GM13976 (cell line): ENCODE results near the gene GP2.

Experiments
- DNase-seq: peaks from one replicate; pipeline ENCODE4 v3.0.0; 2012; ENCODE audit warnings: low spot score
- in situ Hi-C: fragments of 300-500 bp; cut with MboI; formaldehyde crosslinking; loops from one replicate; pipeline ENCODE4 v1.12.0; 2022; ENCODE audit warnings: low sequenced_read_pairs, mixed read lengths, inconsistent platforms; ENCODE audit not compliant: unreplicated experiment
- TF ChIP-seq, protein P1 (sequence below): IDR thresholded peaks from 2 replicates; pipeline ENCODE4 v1.5.1; 2012; ENCODE audit warnings: borderline replicate concordance, mild to moderate bottlenecking; ENCODE audit not compliant: insufficient read depth; ENCODE audit errors: extremely low read depth, missing control alignments, control extremely low read depth

GP2 gene

DNA sequence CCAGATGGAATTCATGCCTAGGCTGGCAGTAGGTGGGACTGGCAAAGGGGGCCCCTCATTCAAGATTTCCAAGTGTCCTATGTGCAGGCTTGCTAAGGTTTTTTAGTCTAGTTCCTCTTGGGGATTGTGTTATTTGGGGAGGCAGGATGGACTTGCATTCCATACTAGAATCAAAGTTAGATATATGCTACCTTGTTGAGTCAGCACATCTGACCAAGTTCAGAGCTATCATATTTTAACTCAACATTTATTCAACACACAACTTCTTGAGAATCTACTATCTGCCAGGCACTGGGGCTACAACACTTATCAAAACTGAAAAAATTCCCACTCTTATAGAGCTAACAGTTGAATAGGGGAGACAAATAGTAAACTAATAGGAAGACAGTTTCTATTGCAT lies 6.7 kb downstream of the GP2 start:
- DNase-seq: no peak
- TF ChIP-seq, protein P1, sequence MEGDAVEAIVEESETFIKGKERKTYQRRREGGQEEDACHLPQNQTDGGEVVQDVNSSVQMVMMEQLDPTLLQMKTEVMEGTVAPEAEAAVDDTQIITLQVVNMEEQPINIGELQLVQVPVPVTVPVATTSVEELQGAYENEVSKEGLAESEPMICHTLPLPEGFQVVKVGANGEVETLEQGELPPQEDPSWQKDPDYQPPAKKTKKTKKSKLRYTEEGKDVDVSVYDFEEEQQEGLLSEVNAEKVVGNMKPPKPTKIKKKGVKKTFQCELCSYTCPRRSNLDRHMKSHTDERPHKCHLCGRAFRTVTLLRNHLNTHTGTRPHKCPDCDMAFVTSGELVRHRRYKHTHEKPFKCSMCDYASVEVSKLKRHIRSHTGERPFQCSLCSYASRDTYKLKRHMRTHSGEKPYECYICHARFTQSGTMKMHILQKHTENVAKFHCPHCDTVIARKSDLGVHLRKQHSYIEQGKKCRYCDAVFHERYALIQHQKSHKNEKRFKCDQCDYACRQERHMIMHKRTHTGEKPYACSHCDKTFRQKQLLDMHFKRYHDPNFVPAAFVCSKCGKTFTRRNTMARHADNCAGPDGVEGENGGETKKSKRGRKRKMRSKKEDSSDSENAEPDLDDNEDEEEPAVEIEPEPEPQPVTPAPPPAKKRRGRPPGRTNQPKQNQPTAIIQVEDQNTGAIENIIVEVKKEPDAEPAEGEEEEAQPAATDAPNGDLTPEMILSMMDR: no peak
- in situ Hi-C loops: no loop called here

DNA sequence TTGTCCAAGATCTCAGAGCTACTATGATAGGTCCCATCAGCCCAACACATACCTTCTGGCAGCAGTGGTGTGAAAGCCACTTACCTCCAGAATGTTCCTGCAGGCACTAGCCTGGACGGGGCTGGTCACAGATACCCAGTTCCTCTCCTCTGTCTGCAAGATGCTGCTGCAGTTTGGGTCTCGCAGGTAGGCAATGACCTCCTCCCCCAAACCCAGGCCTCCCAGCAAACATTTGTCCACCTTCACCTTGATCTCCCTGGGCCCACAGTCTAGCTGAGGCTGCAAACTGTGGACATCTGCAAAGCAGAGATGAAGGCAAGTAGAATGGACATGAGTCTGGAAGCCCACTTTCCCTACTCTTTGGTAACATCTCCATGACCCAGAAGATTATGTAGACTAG lies 7.1 kb downstream of the GP2 start:
- TF ChIP-seq, protein P1: no peak
- in situ Hi-C loops: no loop called here
- DNase-seq: no peak

DNA sequence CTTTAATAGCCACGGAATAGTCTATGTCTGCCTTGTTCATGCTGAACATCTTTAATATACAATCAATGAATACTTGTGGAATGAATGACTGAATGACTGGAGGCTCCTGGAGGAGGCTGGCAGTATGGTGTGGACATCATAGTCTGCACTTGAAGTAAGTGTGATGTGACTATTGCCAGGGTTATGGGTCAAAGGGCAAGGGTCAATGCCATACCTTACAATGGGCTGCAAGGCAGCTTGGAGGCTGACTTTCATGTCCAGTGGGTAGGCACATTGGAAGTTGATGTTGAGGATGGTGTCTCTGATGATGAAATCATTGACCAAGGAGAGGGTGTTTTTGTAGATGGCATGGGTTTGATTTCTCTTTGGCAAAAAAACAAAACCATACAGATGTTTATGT lies 7.9 kb downstream of the GP2 start:
- DNase-seq: no peak
- in situ Hi-C loops: no loop called here
- TF ChIP-seq, protein P1: no peak

DNA sequence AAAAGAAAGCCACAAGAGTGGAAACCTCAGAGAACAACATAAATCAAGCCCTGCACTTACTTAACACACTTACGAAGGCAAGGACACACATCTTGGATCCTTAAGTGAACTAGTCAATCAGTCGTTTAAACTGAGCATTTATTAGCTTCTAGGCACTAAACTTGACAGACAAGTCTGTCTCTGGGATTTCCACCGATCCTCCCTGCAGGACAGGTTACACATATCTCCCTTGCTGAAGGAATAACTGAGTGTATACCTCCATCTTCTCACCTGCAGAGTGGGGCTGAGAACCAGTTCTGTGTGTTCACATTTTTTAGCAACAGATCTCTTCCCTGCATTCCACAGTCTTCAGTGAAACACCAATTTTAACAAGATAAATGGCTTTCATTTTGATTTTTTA lies 8.9 kb downstream of the GP2 start:
- in situ Hi-C loops: no loop called here
- no peak for DNase-seq
- TF ChIP-seq, protein P1: no peak

DNA sequence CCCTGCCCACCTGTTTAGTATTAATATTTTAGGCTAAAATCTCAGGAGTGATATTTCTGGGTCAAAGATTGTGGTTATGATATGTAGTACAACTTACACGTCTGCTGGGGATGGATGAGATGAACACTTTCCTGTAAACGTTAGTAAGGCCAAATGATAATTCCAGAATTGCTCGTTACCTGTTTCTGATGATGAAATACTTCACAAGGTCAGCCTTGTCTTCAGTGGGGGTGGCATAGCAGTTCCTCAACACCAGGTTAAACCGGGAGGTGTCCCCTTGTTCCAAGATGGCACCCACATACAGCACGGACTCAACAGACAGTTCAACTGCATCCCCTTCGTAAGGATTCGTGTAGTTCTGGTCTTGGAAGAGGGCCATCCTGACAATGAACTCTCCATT lies 9.3 kb downstream of the GP2 start:
- in situ Hi-C loops: no loop called here
- TF ChIP-seq, protein P1: no peak
- DNase-seq: no peak

DNA sequence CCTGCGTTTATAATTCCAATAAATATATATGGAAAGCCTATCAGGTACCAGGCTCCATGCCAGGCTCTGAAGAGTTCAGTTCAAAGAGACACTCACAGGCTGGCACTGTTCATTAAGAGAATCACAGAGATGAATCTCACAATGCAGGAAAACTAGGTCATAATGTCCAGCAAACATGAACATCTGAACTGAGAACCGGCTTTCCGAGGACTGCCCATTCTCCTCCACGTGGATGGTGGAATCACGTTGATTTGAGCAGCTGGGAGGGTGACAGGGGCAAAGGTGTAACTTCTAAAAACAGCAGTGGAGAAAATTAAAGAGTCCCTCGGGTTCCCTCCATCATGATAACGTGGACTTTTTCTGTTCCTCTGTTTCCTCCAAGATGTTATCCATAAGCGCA lies 10.2 kb downstream of the GP2 start:
- no peak for DNase-seq
- in situ Hi-C loops: no loop called here
- TF ChIP-seq, protein P1: no peak

DNA sequence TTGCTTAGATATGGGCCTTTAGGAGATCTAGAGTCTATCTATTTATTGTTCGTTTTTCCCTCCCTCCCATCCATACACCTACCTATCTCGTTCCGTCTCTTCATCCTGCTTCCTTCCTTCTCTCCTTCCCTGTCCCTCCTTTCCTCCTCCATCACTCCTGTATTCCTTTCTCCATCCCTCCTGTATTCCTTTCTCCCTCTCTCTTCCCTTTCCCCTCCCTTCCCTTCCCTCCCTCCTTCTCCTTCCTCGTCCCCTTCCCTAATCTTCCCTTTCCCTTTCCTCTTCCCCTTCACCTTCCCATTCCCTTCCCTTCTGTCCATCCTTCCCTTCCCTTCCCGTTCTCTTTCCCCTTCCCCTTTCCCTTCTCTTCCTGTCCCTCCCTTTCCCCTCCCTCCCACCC lies 10.6 kb downstream of the GP2 start:
- in situ Hi-C loops: no loop called here
- no peak for DNase-seq
- TF ChIP-seq, protein P1: no peak
